Measurements from ENCODE around the gene ACY1. TPM values are rescaled to one million over a fixed set of nuclear protein-coding genes. Genes with fewer than 3 reads are reported as not detected.
A peak's percentile ranks its signal among the peaks of the same experiment; 100 is the strongest.

ACY1 gene
- total and polyA plus RNA-seq, 2 of the 13 experiments (the other 11 are each of a cell fraction or from before 2014, with no cell fraction given): 113 to 162 TPM

DNA sequence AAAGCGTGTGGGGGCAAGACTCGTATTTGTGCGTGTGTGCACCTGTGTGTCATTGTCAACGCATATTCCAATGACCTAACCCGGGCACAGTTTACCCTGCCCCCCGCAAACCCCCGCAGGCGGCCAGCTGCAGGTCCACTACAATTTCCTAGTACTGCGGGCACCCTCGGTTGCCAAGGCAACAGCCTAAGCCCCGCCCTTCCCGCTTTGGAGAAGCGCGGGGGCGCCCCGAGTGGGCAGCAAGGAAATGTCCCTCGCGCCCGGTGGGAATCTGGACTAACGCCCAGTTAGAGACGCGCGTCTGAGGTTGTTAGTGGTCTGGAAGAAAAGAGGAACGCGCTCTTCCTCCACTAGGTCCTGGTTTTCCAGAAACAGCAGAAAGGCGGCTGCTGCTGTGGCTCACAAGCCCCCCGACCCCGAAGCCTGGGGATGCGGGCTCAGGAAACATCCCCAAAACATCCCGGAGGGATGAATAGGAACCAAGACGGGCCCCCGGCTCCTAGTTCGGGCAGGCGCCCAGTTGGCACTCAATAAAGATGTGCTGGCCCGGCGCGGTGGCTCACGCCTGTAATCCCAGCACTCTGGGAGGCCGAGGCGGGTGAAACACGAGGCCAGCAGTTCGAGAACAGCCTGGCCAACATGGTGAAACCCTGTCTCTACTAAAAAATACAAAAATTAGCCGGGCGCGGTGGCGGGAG lies 7.3 kb upstream of the ACY1 start:
- DNase-seq (ENCODE audit: low spot score): peak; percentile 50
- WGBS (ENCODE audit: low lambda C conversion rate): 83% methylated on average over 46 of the region's 46 CpGs
- intact Hi-C loops (cut with micrococcal nuclease; ENCODE audit: unreplicated experiment): no loop called here
- ATAC-seq: no peak
- TSS peak; percentile 77 for BruUV-seq (replicated peaks)
- H3K4me2 ChIP-seq (ENCODE audit: low read depth, low read length): peak overlapping the region; percentile 99
- CTCF ChIA-PET (ENCODE audit: low intra/inter-chr PET ratio, low total read pairs): interaction anchor here (3.5 kb wide), 1 partner anchor 34 kb away, joined by 34 read pairs; the partner anchor contains the start of genes PARP3 and RRP9
- no peaks in the 10 kb centered on the region; a peak in 1 of 5 replicates for H3K27me3 ChIP-seq (ENCODE audit: control insufficient read depth in 1 of 2, insufficient read depth in 2 of 2, low read length in 2 of 2)
- no peak for FAIRE-seq
- H3K27ac ChIP-seq (ENCODE audit: extremely low read length, insufficient read depth, low read length): no peak overlapping the region
- peaks cover 2 to 3% of the 10 kb centered on the region in 2 experiments; a peak in 1 of 5 replicates for H3K36me3 ChIP-seq (replicated peaks in 1 of 2; ENCODE audit: control insufficient read depth in 1 of 2, insufficient read depth in 2 of 2, low read length in 2 of 2)
- in situ Hi-C loops (cut with HindIII; ENCODE audit: extremely low pct_ligation_motif_present, low pct_unique_long_range_greater_than_20kb): no loop called here
- POLR2A ChIA-PET: interaction anchor here (1.4 to 5.5 kb wide), 4 partner anchors 15 to 81 kb away, joined by 6 to 173 read pairs (median 19); partner anchors contain the start of genes DUSP7, PARP3, RPL29 and RRP9
- H3K4me3 ChIP-seq (replicated peaks in 1 of 3; ENCODE audit: insufficient read depth in 1 of 3, low read depth in 2 of 3, low read length in 3 of 3): peak overlapping the region in 1 of 3 experiments; percentile 77; a peak in 1 of 6 replicates
- H3K4me1 ChIP-seq (ENCODE audit: insufficient read depth, low read length): peaks cover 42% of the 10 kb centered on the region
- no peak overlapping the region for H2AFZ ChIP-seq (ENCODE audit: low read length)
- H3K79me2 ChIP-seq (ENCODE audit: insufficient read depth, low read length): peaks cover 11% of the 10 kb centered on the region
- no peaks in the 10 kb centered on the region for H4K20me1 ChIP-seq (ENCODE audit: insufficient read depth, low read length)
- no peaks in the 10 kb centered on the region for H3K9me3 ChIP-seq (ENCODE audit: low read length)
- peak overlapping the region; percentile 94; the same call in 1 of the 2 replicates for H3K9ac ChIP-seq (ENCODE audit: insufficient read depth, low read depth, low read length)
- TF ChIP-seq ZNF563 (CRISPR knock-in tag; IDR thresholded peaks at IDR 0.05): no peak
- 0 out of 2 replicates have a peak, but pooled peaks have one; percentile 48 for TF ChIP-seq NCOA1 (CRISPR knock-in tag; IDR thresholded peaks at IDR 0.05)
- no peak for TF ChIP-seq TOE1 (CRISPR knock-in tag; IDR thresholded peaks at IDR 0.05)
- TF ChIP-seq EZH2 (conservative IDR thresholded peaks at IDR 0.05; ENCODE audit: low read depth, low read length): no peak
- 0 out of 2 replicates have a peak, but pooled peaks have one; percentile 49 for TF ChIP-seq ZBTB38 (CRISPR knock-in tag; IDR thresholded peaks at IDR 0.05)
- TF ChIP-seq SP2 (CRISPR knock-in tag; IDR thresholded peaks at IDR 0.05): no peak
- TF ChIP-seq ZNF101 (CRISPR knock-in tag; IDR thresholded peaks at IDR 0.05; ENCODE audit: borderline replicate concordance, low read depth): no peak
- TF ChIP-seq ZNF274 (CRISPR knock-in tag; IDR thresholded peaks at IDR 0.05): no peak
- 0 out of 2 replicates have a peak, but pooled peaks have one; percentile 13 for TF ChIP-seq ZC3H4 (CRISPR knock-in tag; IDR thresholded peaks at IDR 0.05; ENCODE audit: borderline replicate concordance)
- TF ChIP-seq ZNF749 (CRISPR knock-in tag; IDR thresholded peaks at IDR 0.05; ENCODE audit: borderline replicate concordance): no peak
- TF ChIP-seq TEAD3 (CRISPR knock-in tag; optimal IDR thresholded peaks at IDR 0.05; ENCODE audit: borderline replicate concordance): peak; percentile 10
- 0 out of 2 replicates have a peak, but pooled peaks have one; percentile 23 for TF ChIP-seq ZBTB7B (CRISPR knock-in tag; IDR thresholded peaks at IDR 0.05)
- TF ChIP-seq RFX1 (IDR thresholded peaks at IDR 0.05): peak; percentile 70
- TF ChIP-seq TGIF2 (CRISPR knock-in tag; IDR thresholded peaks at IDR 0.05): no peak
- TF ChIP-seq ZMYM4 (CRISPR knock-in tag; IDR thresholded peaks at IDR 0.05): 0 out of 2 replicates have a peak, but pooled peaks have one; percentile 24
- no peak for TF ChIP-seq NFRKB (IDR thresholded peaks at IDR 0.05)
- TF ChIP-seq NONO (IDR thresholded peaks at IDR 0.05): no peak
- TF ChIP-seq NONO (CRISPR knock-in tag; conservative IDR thresholded peaks at IDR 0.05): peak; percentile 13; the same call in 1 of the 2 replicates
- no peak for TF ChIP-seq NBN (conservative IDR thresholded peaks at IDR 0.05)
- no peak for TF ChIP-seq CBX5 (CRISPR knock-in tag; IDR thresholded peaks at IDR 0.05; ENCODE audit: borderline replicate concordance)
- TF ChIP-seq RFX3 (CRISPR knock-in tag; IDR thresholded peaks at IDR 0.05): peak; percentile 78
- no peak for TF ChIP-seq KDM5B (CRISPR knock-in tag; IDR thresholded peaks at IDR 0.05; ENCODE audit: borderline replicate concordance)
- no peak for TF ChIP-seq ZFAT (CRISPR knock-in tag; conservative IDR thresholded peaks at IDR 0.05)
- TF ChIP-seq SP1 (IDR thresholded peaks at IDR 0.05): no peak
- TF ChIP-seq SP1 (CRISPR knock-in tag; IDR thresholded peaks at IDR 0.05): 0 out of 2 replicates have a peak, but pooled peaks have one; percentile 23
- TF ChIP-seq MTF2 (CRISPR knock-in tag; IDR thresholded peaks at IDR 0.05; ENCODE audit: borderline replicate concordance): no peak
- no peak for TF ChIP-seq ZNF354B (CRISPR knock-in tag; IDR thresholded peaks at IDR 0.05)
- TF ChIP-seq, protein P1, sequence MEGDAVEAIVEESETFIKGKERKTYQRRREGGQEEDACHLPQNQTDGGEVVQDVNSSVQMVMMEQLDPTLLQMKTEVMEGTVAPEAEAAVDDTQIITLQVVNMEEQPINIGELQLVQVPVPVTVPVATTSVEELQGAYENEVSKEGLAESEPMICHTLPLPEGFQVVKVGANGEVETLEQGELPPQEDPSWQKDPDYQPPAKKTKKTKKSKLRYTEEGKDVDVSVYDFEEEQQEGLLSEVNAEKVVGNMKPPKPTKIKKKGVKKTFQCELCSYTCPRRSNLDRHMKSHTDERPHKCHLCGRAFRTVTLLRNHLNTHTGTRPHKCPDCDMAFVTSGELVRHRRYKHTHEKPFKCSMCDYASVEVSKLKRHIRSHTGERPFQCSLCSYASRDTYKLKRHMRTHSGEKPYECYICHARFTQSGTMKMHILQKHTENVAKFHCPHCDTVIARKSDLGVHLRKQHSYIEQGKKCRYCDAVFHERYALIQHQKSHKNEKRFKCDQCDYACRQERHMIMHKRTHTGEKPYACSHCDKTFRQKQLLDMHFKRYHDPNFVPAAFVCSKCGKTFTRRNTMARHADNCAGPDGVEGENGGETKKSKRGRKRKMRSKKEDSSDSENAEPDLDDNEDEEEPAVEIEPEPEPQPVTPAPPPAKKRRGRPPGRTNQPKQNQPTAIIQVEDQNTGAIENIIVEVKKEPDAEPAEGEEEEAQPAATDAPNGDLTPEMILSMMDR (CRISPR knock-in tag; IDR thresholded peaks at IDR 0.05): peak; percentile 33

Data from HepG2 (cell line).